Measurements from ENCODE around the gene DAD1.
"Not testable (repeated sequence)": the region's sequence is repeated elsewhere in the genome, so short reads cannot be mapped to it uniquely, and the experiment has no call there.

The DAD1 gene

GRCh38 chr14:22556990-22557623 is 31.9 kb downstream of the DAD1 start:
- H3K4me1 ChIP-seq (ENCODE audit: control insufficient read depth in 1 of 2, insufficient read depth in 2 of 2, low read length in 2 of 2) = peaks cover 10 to 16% of the 10 kb centered on the region in 2 donors
- H3K27me3 ChIP-seq (ENCODE audit: low read depth, low read length) = no peaks in the 10 kb centered on the region
- peak overlapping the region; percentile 53 to 69 for H3K4me3 ChIP-seq (ENCODE audit: low read depth in 1 of 2, low read length in 2 of 2)
- no peaks in the 10 kb centered on the region for H3K9me3 ChIP-seq (ENCODE audit: control insufficient read depth in 1 of 2, low read length in 2 of 2)
- no peaks in the 10 kb centered on the region for H3K36me3 ChIP-seq (ENCODE audit: control insufficient read depth in 1 of 2, insufficient read depth in 2 of 2, low read length in 2 of 2)
- H3K27ac ChIP-seq (ENCODE audit: low read length) = peak overlapping the region; percentile 84

- peak overlapping the region; percentile 84 for H3K27ac ChIP-seq (ENCODE audit: low read length)
- H3K9me3 ChIP-seq (ENCODE audit: control insufficient read depth in 1 of 2, low read length in 2 of 2) = no peaks in the 10 kb centered on the region
- H3K27me3 ChIP-seq (ENCODE audit: low read depth, low read length) = no peaks in the 10 kb centered on the region
- H3K4me3 ChIP-seq (ENCODE audit: low read depth in 1 of 2, low read length in 2 of 2) = peak overlapping the region; percentile 53 to 69
- no peaks in the 10 kb centered on the region for H3K36me3 ChIP-seq (ENCODE audit: control insufficient read depth in 1 of 2, insufficient read depth in 2 of 2, low read length in 2 of 2)
- peaks cover 10 to 16% of the 10 kb centered on the region in 2 donors for H3K4me1 ChIP-seq (ENCODE audit: control insufficient read depth in 1 of 2, insufficient read depth in 2 of 2, low read length in 2 of 2)
Observed at GRCh38 chr14:22556021-22556989, 32.7 kb downstream of the DAD1 start.

- Histone ChIP-seq H3K4me3 (ENCODE audit: low read depth in 1 of 2, low read length in 2 of 2) (no peak overlapping the region), H3K27ac (ENCODE audit: low read length) (no peak overlapping the region), H3K4me1 (ENCODE audit: control insufficient read depth in 1 of 2, insufficient read depth in 2 of 2, low read length in 2 of 2) (peaks cover 6 to 22% of the 10 kb centered on the region in 2 donors), H3K36me3 (ENCODE audit: control insufficient read depth in 1 of 2, insufficient read depth in 2 of 2, low read length in 2 of 2) (no peaks in the 10 kb centered on the region), H3K9me3 (ENCODE audit: control insufficient read depth in 1 of 2, low read length in 2 of 2) (no peaks in the 10 kb centered on the region), H3K27me3 (ENCODE audit: low read depth, low read length) (no peaks in the 10 kb centered on the region)
Observed at GRCh38 chr14:22555384-22556011, 33.5 kb downstream of the DAD1 start.

GRCh38 chr14:22554498-22555383 is 34.3 kb downstream of the DAD1 start:
- Histone ChIP-seq H3K9me3 (ENCODE audit: control insufficient read depth in 1 of 2, low read length in 2 of 2) (no peaks in the 10 kb centered on the region), H3K4me1 (ENCODE audit: control insufficient read depth in 1 of 2, insufficient read depth in 2 of 2, low read length in 2 of 2) (peaks cover 6 to 26% of the 10 kb centered on the region in 2 donors), H3K27me3 (ENCODE audit: low read depth, low read length) (no peaks in the 10 kb centered on the region), H3K4me3 (ENCODE audit: low read depth in 1 of 2, low read length in 2 of 2) (no peak overlapping the region), H3K27ac (ENCODE audit: low read length) (no peak overlapping the region), H3K36me3 (ENCODE audit: control insufficient read depth in 1 of 2, insufficient read depth in 2 of 2, low read length in 2 of 2) (no peaks in the 10 kb centered on the region)

- peaks cover 3 to 26% of the 10 kb centered on the region in 2 donors for H3K4me1 ChIP-seq (ENCODE audit: control insufficient read depth in 1 of 2, insufficient read depth in 2 of 2, low read length in 2 of 2)
- not testable (repeated sequence) for H3K27ac ChIP-seq (ENCODE audit: low read length); H3K9me3 ChIP-seq (ENCODE audit: control insufficient read depth in 1 of 2, low read length in 2 of 2); H3K36me3 ChIP-seq (ENCODE audit: control insufficient read depth in 1 of 2, insufficient read depth in 2 of 2, low read length in 2 of 2); H3K4me3 ChIP-seq (ENCODE audit: low read depth in 1 of 2, low read length in 2 of 2); H3K27me3 ChIP-seq (ENCODE audit: low read depth, low read length)
Observed at GRCh38 chr14:22553861-22554497, 35.0 kb downstream of the DAD1 start.

- Histone ChIP-seq H3K4me1 (ENCODE audit: control insufficient read depth in 1 of 2, insufficient read depth in 2 of 2, low read length in 2 of 2) (peaks cover 3 to 26% of the 10 kb centered on the region in 2 donors), H3K9me3 (ENCODE audit: control insufficient read depth in 1 of 2, low read length in 2 of 2) (no peaks in the 10 kb centered on the region), H3K4me3 (ENCODE audit: low read depth in 1 of 2, low read length in 2 of 2) (no peak overlapping the region), H3K27me3 (ENCODE audit: low read depth, low read length) (no peaks in the 10 kb centered on the region), H3K36me3 (ENCODE audit: control insufficient read depth in 1 of 2, insufficient read depth in 2 of 2, low read length in 2 of 2) (no peaks in the 10 kb centered on the region), H3K27ac (ENCODE audit: low read length) (no peak overlapping the region)
Observed at GRCh38 chr14:22553445-22553844, 35.6 kb downstream of the DAD1 start.

- H3K4me3 ChIP-seq (ENCODE audit: low read depth in 1 of 2, low read length in 2 of 2) = no peak overlapping the region
- H3K36me3 ChIP-seq (ENCODE audit: control insufficient read depth in 1 of 2, insufficient read depth in 2 of 2, low read length in 2 of 2) = peaks cover 0 to 2% of the 10 kb centered on the region in 2 donors
- no peaks in the 10 kb centered on the region for H3K9me3 ChIP-seq (ENCODE audit: control insufficient read depth in 1 of 2, low read length in 2 of 2)
- H3K4me1 ChIP-seq (ENCODE audit: control insufficient read depth in 1 of 2, insufficient read depth in 2 of 2, low read length in 2 of 2) = peaks cover 3 to 26% of the 10 kb centered on the region in 2 donors
- H3K27ac ChIP-seq (ENCODE audit: low read length) = no peak overlapping the region
- no peaks in the 10 kb centered on the region for H3K27me3 ChIP-seq (ENCODE audit: low read depth, low read length)
Observed at GRCh38 chr14:22552827-22553076, 36.3 kb downstream of the DAD1 start.

- Histone ChIP-seq H3K4me1 (ENCODE audit: control insufficient read depth in 1 of 2, insufficient read depth in 2 of 2, low read length in 2 of 2) (peaks cover 3 to 22% of the 10 kb centered on the region in 2 donors), H3K27me3 (ENCODE audit: low read depth, low read length) (no peaks in the 10 kb centered on the region), H3K36me3 (ENCODE audit: control insufficient read depth in 1 of 2, insufficient read depth in 2 of 2, low read length in 2 of 2) (peaks cover 0 to 2% of the 10 kb centered on the region in 2 donors), H3K4me3 (ENCODE audit: low read depth in 1 of 2, low read length in 2 of 2) (no peak overlapping the region), H3K27ac (ENCODE audit: low read length) (peak overlapping the region; percentile 31), H3K9me3 (ENCODE audit: control insufficient read depth in 1 of 2, low read length in 2 of 2) (no peaks in the 10 kb centered on the region)
Observed at GRCh38 chr14:22552001-22552826, 36.8 kb downstream of the DAD1 start.

- Histone ChIP-seq H3K9me3 (ENCODE audit: control insufficient read depth in 1 of 2, low read length in 2 of 2) (no peaks in the 10 kb centered on the region), H3K27ac (ENCODE audit: low read length) (no peak overlapping the region), H3K4me3 (ENCODE audit: low read depth in 1 of 2, low read length in 2 of 2) (no peak overlapping the region), H3K4me1 (ENCODE audit: control insufficient read depth in 1 of 2, insufficient read depth in 2 of 2, low read length in 2 of 2) (peaks cover 8 to 17% of the 10 kb centered on the region in 2 donors), H3K27me3 (ENCODE audit: low read depth, low read length) (no peaks in the 10 kb centered on the region), H3K36me3 (ENCODE audit: control insufficient read depth in 1 of 2, insufficient read depth in 2 of 2, low read length in 2 of 2) (peaks cover 0 to 2% of the 10 kb centered on the region in 2 donors)
Observed at GRCh38 chr14:22551605-22551997, 37.4 kb downstream of the DAD1 start.
